Activated naive CD4-positive, alpha-beta T cell treated with Interleukin-2 at 50 U/mL for 16 hours (primary cell): ENCODE results near the gene SMYD3.
"Not testable (repeated sequence)": the region's sequence is repeated elsewhere in the genome, so short reads cannot be mapped to it uniquely, and the experiment has no call there.

ENCODE experiments used
- DNase-seq: peaks from one replicate; pipeline ENCODE4 v3.0.0-alpha.2; 2020

Gene SMYD3

GRCh38 chr1:245809361-245809760 is 697.7 kb downstream of the SMYD3 start:
- no peak for DNase-seq

- DNase-seq = no peak
Observed at GRCh38 chr1:245807954-245808719, 698.9 kb downstream of the SMYD3 start.

- no peak for DNase-seq
Observed at GRCh38 chr1:245807306-245807705, 699.8 kb downstream of the SMYD3 start.

- no peak for DNase-seq
Observed at GRCh38 chr1:245805532-245805931, 701.5 kb downstream of the SMYD3 start.

GRCh38 chr1:245804696-245805095 is 702.4 kb downstream of the SMYD3 start:
- no peak for DNase-seq

GRCh38 chr1:245803666-245804037 is 703.4 kb downstream of the SMYD3 start:
- DNase-seq = no peak

- DNase-seq = no peak
Observed at GRCh38 chr1:245802941-245803665, 704.0 kb downstream of the SMYD3 start.

GRCh38 chr1:245800901-245801605 is 706.0 kb downstream of the SMYD3 start:
- DNase-seq = no peak

- no peak for DNase-seq
Observed at GRCh38 chr1:245798349-245798711, 708.7 kb downstream of the SMYD3 start.

GRCh38 chr1:245797592-245798348 is 709.3 kb downstream of the SMYD3 start:
- no peak for DNase-seq

- no peak for DNase-seq
Observed at GRCh38 chr1:245791410-245792312, 715.4 kb downstream of the SMYD3 start.

- no peak for DNase-seq
Observed at GRCh38 chr1:245790441-245790840, 716.6 kb downstream of the SMYD3 start.

- DNase-seq = no peak
Observed at GRCh38 chr1:245788886-245789285, 718.2 kb downstream of the SMYD3 start.

- no peak for DNase-seq
Observed at GRCh38 chr1:245788269-245788668, 718.8 kb downstream of the SMYD3 start.

- DNase-seq = no peak
Observed at GRCh38 chr1:245786948-245787347, 720.1 kb downstream of the SMYD3 start.

- no peak for DNase-seq
Observed at GRCh38 chr1:245779797-245780755, 727.0 kb downstream of the SMYD3 start.

GRCh38 chr1:245777752-245778151 is 729.3 kb downstream of the SMYD3 start:
- DNase-seq = no peak

- no peak for DNase-seq
Observed at GRCh38 chr1:245776694-245777332, 730.3 kb downstream of the SMYD3 start.

GRCh38 chr1:245776139-245776538 is 730.9 kb downstream of the SMYD3 start:
- DNase-seq = no peak

GRCh38 chr1:245774931-245775330 is 732.1 kb downstream of the SMYD3 start:
- not testable (repeated sequence) for DNase-seq
